ENCODE data around the gene PIGV.

The PIGV gene

DNA sequence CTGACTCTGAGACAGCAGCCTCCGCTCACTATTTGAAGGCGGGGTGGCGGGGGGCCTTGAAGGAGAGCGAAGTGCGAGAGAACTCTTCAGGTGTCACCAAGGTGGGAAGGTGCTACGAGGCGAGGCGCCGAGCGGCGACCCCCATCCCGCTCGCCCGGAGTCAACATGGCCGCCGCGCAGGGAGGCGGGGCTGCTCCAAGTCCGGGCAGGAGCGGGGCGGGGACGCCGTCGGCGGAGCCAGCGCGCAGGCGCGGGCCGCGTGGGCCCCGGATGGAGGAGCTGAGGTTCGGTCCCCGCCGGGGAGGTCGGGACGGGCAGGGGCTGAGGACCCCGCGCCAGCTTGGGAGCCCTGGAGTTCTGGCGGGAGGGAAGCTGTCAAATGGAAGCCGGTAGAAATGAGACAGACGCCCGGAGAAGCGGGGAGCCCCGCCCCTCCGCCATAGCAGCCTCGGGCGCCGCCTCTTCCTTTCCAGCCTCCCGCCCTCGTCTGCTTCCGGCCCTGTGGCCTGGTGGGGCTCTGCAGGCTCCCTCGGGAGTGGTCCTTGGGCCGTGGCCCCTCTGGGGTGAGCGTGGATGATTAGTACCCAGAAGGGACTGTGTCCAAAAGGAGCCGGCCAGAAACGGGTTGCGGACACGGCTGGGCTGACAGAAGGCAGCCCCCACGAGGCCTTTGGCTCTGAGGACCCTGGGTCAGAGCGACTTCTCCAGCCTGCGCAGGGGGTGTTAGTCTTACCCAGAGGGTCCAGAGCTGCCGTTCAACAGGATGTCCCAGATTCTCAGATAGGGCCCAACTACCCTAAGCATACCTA is at the start of gene PIGV:
TSS of gene PIGV (plus strand) at position 245 of the 809 bp plus-strand sequence. CDS start 2,866 bp downstream, outside the sequence.
- DNase-seq: peak; percentile 86

GRCh38 chr1:26739329-26739914 is 48.3 kb upstream of the PIGV start:
- no peak for DNase-seq

GRCh38 chr1:26740023-26740634 is 47.6 kb upstream of the PIGV start:
- no peak for DNase-seq

- DNase-seq: no peak
Measured at GRCh38 chr1:26740952-26741351, 46.8 kb upstream of the PIGV start.

DNA sequence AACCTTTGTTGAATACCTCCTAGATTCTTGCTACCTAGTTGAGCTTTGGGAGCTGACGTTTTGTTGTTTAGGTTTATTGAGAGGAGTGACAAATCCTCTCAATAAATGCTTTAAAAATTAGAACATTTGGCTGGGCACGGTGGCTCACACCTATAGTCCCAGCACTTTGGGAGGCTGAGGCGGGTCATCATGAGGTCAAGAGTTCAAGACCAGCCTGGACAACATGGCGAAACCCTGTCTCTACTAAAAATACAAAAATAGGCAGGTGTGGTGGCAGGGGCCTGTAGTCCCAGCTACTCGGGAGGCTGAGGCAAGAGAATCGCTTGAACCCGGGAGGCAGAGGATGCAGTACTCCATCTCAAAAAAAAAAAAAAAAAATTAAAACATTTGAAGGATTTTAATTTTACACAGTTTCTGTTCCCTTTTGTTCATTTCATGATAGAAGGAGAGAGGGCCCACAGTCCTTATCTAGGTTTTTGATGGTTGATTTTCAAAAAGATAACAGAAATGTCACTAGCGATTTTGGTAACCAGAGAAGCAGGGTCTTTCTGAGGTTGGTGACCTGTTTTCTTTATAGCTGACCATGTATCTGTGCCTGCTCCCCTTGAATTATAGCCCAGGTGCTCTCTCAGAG is 44.2 kb upstream of the PIGV start:
- DNase-seq: no peak

DNA sequence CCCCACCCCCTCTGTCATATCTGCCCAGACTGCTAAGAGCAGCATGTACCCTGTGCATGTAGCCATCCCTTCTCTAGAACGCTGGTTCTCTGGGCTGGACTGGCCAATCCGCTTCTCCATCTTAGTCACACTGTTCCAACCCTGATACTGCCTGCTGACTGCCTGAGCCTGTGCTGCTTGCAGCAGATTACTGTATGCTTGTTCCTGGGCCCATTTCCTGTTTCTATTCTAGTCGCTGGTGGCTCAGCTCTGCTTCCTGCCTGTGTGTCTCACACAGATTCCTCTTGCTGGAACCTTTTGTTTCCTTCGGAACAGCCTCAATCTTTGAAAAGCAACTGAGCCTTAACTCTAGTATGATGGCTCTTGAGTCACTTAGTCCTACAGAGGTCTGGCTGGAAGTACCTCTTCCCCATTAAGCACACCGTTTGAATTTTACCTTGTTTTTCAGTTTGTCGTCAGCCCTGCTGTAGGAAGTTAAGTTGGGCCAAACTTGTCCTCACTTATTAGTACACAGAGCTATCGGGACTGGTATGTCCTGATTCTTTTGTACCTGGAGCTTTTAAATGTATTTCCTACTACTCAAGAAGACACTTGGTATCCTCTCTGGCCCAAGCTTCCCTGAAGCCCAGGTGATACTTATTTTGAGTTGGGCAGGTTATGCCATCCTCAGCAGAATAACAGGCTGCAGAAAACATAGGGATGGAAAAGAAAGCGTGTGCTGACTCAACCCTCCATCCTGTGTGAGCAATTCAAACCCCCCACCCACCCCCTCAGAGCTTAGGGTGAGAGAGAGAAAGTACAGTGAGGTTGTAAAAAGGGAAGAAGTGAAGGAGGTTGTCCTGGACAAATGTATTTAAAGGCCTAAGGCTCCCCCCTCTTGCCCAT is 43.4 kb upstream of the PIGV start:
- peak; percentile 95 for DNase-seq

- DNase-seq: no peak
Measured at GRCh38 chr1:26745191-26745590, 42.6 kb upstream of the PIGV start.

GRCh38 chr1:26747048-26747447 is 40.7 kb upstream of the PIGV start:
- DNase-seq: no peak

GRCh38 chr1:26748351-26748750 is 39.4 kb upstream of the PIGV start:
- DNase-seq: no peak

GRCh38 chr1:26749458-26749857 is 38.3 kb upstream of the PIGV start:
- DNase-seq: no peak

DNA sequence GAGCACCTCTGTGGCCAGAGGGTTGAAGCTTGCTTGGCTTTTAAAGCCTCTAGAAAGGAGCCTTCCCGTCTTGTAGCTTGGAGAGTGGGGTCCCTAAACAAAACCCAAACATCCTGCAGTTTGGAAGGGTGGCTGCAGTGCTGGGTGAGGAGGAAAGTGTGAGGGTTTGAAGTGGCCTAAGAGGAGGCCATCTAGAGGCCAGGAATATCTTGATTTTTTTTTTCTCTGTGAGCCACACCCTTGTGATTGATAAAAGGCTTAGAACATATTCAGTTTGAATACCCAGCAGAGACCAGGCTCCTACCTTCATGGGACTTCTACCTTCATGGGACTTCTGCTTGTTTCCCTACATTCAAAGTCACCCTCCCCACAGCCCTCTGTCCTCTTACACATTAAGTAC is 37.3 kb upstream of the PIGV start:
- DNase-seq: peak; percentile 36

DNA sequence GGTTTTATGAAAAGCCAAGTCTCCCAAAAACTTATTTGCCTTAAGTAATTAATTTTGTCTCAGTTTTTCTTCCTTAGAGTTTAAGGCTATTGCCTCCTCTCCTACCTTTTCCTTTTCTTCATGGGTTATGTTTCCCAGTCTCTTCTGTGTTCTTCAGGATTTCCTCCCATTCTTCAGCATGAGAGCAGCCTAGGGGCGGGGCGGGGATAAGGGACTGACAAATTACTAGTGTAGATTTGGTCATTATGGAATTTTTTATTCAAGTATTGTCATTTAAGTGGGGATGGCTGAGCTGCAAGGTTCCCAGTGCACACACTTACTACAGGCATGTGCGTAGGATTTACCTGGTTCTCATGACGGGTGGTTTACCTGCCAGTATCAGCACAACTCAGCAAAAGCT is 35.2 kb upstream of the PIGV start:
- no peak for DNase-seq

- DNase-seq: no peak
Measured at GRCh38 chr1:26754086-26754874, 33.5 kb upstream of the PIGV start.

- DNase-seq: no peak
Measured at GRCh38 chr1:26758358-26758757, 29.4 kb upstream of the PIGV start.

- no peak for DNase-seq
Measured at GRCh38 chr1:26759531-26759930, 28.2 kb upstream of the PIGV start.

DNA sequence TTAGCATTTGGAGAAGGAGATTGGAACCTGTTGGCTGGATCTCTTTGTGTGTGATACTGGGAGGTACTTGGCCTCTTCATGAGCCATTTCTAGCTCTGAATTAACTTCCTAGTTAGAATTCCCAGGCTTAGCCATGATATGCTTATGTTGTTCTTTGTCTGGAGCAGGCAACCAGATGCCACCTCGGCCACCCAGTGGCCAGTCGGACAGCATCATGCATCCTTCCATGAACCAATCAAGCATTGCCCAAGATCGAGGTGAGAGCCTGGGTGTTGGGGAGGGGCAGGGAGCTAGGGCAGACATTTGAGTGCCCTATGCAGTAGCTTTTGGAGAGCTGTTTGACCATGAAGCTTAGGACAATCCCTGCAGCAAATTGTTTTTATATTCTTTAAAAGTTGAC is 26.5 kb upstream of the PIGV start:
- DNase-seq: no peak

DNA sequence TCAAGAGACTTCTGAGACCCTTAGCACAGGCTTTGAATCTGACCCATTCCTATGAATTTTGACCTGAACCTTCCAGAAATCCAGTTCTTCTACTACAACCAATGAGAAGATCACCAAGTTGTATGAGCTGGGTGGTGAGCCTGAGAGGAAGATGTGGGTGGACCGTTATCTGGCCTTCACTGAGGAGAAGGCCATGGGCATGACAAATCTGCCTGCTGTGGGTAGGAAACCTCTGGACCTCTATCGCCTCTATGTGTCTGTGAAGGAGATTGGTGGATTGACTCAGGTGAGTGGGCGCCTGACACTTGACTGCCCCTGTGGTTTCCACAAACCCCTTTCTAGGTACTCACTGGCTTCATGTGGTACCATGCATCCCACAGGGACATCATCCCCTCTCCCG is 20.0 kb upstream of the PIGV start:
- DNase-seq: no peak

DNA sequence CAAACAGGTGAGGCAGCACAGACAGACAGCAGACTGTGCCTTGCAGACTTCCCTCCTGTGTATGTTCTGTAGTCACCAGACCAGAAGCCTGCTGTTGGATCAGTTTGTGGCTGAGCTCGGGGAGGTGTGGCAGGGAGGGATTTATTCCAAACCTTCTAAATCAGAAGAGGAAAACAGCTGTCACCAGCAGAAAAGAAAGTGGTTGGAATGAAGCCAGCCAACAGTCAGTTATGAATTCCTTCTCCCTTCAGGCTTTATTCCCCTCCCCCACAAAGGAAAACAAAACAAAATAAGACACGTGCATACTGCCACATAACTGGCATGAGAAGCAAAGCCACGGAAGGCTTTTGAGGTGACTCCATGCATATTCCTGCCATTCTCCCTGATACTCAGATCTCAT is 19.0 kb upstream of the PIGV start:
- no peak for DNase-seq

GRCh38 chr1:26771285-26771642 is 16.5 kb upstream of the PIGV start:
- no peak for DNase-seq

GRCh38 chr1:26771643-26772321 is 16.0 kb upstream of the PIGV start:
- DNase-seq: peak; percentile 49

DNA sequence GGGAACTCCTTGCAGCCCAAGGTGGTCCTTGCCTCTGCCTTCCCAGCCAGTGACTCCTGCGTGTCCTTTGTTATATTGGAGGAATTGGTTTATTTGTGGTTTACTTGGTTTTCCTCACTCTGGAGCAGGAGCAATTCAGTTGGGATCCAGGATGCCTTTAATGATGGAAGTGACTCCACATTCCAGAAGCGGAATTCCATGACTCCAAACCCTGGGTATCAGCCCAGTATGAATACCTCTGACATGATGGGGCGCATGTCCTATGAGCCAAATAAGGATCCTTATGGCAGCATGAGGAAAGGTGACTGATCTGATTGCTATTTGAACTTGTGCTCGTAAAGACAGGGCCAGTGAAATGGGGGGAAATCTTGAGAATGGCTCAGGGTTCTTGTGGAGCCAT is 15.1 kb upstream of the PIGV start:
- no peak for DNase-seq
